Sigmoid colon (tissue), 7 donors: ENCODE data around the gene TULP3. TPM values are rescaled to one million over a fixed set of nuclear protein-coding genes. Genes with fewer than 3 reads are reported as not detected.

Experiments used
- DNase-seq: peaks from one replicate; pipeline ENCODE4 v3.0.0-alpha.2; 2019
- H3K27ac ChIP-seq, 4 donors: fragments of 200-600 bp; sonication (generic); one replicate each; pipeline ENCODE4 v1.5.1; 2016 to 2019; ENCODE audit warnings: mild to moderate bottlenecking in 1 of 4
- H3K27me3 ChIP-seq, 3 donors: fragments of 200-600 bp; sonication (generic); one replicate each; pipeline ENCODE4 v1.5.1; 2019; ENCODE audit warnings: mild to moderate bottlenecking in 1 of 3
- H3K36me3 ChIP-seq, 4 donors: fragments of 200-600 bp; sonication (generic); one replicate each; pipeline ENCODE4 v1.5.1; 2016 to 2019
- H3K4me1 ChIP-seq, 4 donors: fragments of 200-600 bp; sonication (generic); one replicate each; pipeline ENCODE4 v1.5.1; 2017 to 2019
- H3K4me3 ChIP-seq, 4 donors: fragments of 200-600 bp; sonication (generic); one replicate each; pipeline ENCODE4 v1.5.1; 2017 to 2019; ENCODE audit warnings: mild to moderate bottlenecking in 2 of 4, moderate library complexity in 1 of 4
- H3K9me3 ChIP-seq, 4 donors: fragments of 200-600 bp in 3 of 4; sonication (generic) in 3 of 4; one replicate each; pipeline versions ENCODE4 v1.5.1 to v1.6.1; 2013 to 2019
- CTCF ChIP-seq, 4 experiments: fragments of 450-650 bp in 3 of 4; fragments of 200-600 bp in 1 of 4; IDR thresholded peaks; one replicate each; pipeline ENCODE4 v1.5.1; 2016 to 2019; ENCODE audit warnings: antibody characterized with exemption in 4 of 4, mild to moderate bottlenecking in 3 of 4, moderate library complexity in 2 of 4
- EP300 ChIP-seq, 4 donors: sonication (generic); formaldehyde crosslinking; IDR thresholded peaks; one replicate each; pipeline ENCODE4 v1.6.1; 2017; ENCODE audit warnings: antibody characterized with exemption in 4 of 4
- POLR2A ChIP-seq, 2 donors: fragments of 450-650 bp; IDR thresholded peaks; one replicate each; pipeline ENCODE4 v1.6.1; 2016; ENCODE audit warnings: antibody characterized with exemption in 2 of 2, mild to moderate bottlenecking in 2 of 2, moderate library complexity in 2 of 2
- POLR2AphosphoS5 ChIP-seq, 4 donors: sonication (generic); formaldehyde crosslinking; IDR thresholded peaks; one replicate each; pipeline ENCODE4 v1.6.1; 2017; ENCODE audit warnings: antibody characterized with exemption in 4 of 4
- WGBS, 2 donors: extraction: QIAGEN DNeasy Blood & Tissue Kit; methylation state at CpG; one replicate each; pipeline ENCODE4 v1.1.7; 2013; 5-methylcytosine and 5-hydroxymethylcytosine counted together
- intact Hi-C: fragments of 100-400 bp; cut with DNase I; formaldehyde crosslinking; loops from one replicate; pipeline ENCODE4 v1.15.1; 2023
- polyA plus RNA-seq, 3 donors: library from polyadenylated mRNA; stranded (reverse); fragments of 200-250 nt; gene quantifications; one replicate each; pipeline ENCODE4 v1.2.3, GENCODE V29; 2013
- total RNA-seq, 4 donors: library from RNA; depleted of rRNA; stranded (reverse); fragments of >200 nt; gene quantifications; one replicate each; pipeline ENCODE4 v1.1.0, GENCODE V29; 2016
- donor health status: healthy with polysubstance abuse.
- donor health status: Bipolar disorder and iron deficiency.
- donor health status: healthy.

TULP3 gene
- total and polyA plus RNA-seq, 7 donors, result 3.0 to 32.1 (median 17.8) TPM

DNA sequence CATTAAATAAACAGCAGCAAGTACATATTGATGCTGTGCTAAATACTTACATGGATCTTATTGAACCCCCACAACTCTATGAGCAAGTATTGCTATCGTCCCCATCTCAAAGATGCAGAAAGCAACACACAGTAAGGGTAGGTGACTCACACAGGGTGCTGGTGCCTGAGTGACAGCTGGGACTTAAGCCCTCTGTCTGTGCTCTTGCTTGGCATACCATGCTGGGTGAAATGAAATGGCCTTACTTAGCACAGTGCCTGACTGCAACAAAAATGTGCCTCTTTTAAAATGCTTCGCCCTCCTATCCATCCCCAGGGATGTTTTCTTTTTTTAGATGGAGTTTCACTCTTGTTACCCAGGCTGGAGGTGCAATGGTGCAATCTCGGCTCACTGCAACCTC lies 34.6 kb upstream of the TULP3 start:
- intact Hi-C loops, result no loop called here
- H3K36me3 ChIP-seq, result no peaks in the 10 kb centered on the region
- 89 to 95% methylated on average over 3 of the region's 3 CpGs for WGBS, 2 donors
- TF ChIP-seq EP300 (IDR thresholded peaks at IDR 0.05) (no peak), POLR2A (IDR thresholded peaks at IDR 0.05) (no peak), CTCF (IDR thresholded peaks at IDR 0.05) (no peak), POLR2AphosphoS5 (IDR thresholded peaks at IDR 0.05) (no peak)
- H3K4me1 ChIP-seq, result peaks cover 0 to 5% (median 0%) of the 10 kb centered on the region in 4 donors
- H3K4me3 ChIP-seq, result no peak overlapping the region
- H3K27me3 ChIP-seq, result no peaks in the 10 kb centered on the region
- no peak for DNase-seq
- no peaks in the 10 kb centered on the region for H3K9me3 ChIP-seq
- no peak overlapping the region for H3K27ac ChIP-seq

DNA sequence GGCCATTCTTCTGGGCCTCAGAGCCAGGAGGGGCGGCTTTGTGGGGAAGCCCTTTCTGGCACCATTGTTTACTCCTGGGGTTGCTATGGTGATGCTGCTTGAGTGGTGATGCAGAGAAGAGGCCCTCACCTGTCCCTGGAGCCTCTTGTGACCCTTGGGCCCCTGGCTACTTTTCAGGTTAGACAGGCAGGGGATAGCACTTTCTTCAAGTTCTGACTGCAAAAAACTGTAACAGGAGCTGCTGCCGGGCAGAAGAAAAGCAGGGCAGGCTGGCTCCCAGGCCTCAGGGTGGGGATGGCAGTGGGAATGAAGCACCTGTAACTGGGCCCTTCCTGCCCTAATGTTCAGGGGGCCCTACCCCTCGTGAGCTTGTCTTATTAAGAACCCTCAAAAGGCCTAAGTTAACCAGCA lies 33.7 kb upstream of the TULP3 start, which contains the start of gene TEX52:
TEX52 (minus strand) TSS at position 19 of the 411 bp plus-strand sequence; CDS start at position 6, 13 bp downstream.
- no peak for TF ChIP-seq POLR2A (IDR thresholded peaks at IDR 0.05)
- no peak for TF ChIP-seq CTCF (IDR thresholded peaks at IDR 0.05)
- no peak for TF ChIP-seq POLR2AphosphoS5 (IDR thresholded peaks at IDR 0.05)
- TF ChIP-seq EP300 (IDR thresholded peaks at IDR 0.05), result no peak
- Histone ChIP-seq H3K4me1 (peaks cover 0 to 5% (median 0%) of the 10 kb centered on the region in 4 donors), H3K27ac (no peak within 1 kb of the TSS), H3K9me3 (no peaks in the 10 kb centered on the region), H3K36me3 (no peaks in the 10 kb centered on the region), H3K27me3 (no peaks in the 10 kb centered on the region), H3K4me3 (no peak within 1 kb of the TSS)
- no peak for DNase-seq
- intact Hi-C loops, result no loop called here
- WGBS, 2 donors, result 84 to 90% methylated on average over 3 of the region's 3 CpGs

DNA sequence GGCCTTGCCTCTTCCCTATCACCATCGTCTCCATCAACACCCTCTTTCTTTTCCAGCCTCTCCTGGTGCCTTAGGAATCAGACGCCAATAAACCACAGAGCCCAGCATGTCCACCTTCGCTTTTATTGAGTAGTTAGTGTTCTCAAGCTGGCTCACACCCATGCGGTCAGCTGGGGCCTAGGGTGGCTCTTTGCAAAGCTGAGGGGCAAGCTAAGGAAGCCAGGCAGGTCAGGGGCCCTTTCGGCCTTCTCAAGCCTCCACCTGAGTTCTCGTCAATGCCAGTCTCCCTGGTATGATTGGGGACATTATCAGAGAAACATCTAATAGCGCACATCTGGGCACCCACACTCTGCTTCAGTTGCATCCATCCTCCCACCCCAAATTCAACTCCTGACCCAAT lies 33.1 kb upstream of the TULP3 start:
- Histone ChIP-seq H3K4me3 (no peak overlapping the region), H3K27ac (no peak overlapping the region), H3K4me1 (peaks cover 0 to 5% (median 0%) of the 10 kb centered on the region in 4 donors), H3K9me3 (no peaks in the 10 kb centered on the region), H3K27me3 (no peaks in the 10 kb centered on the region), H3K36me3 (no peaks in the 10 kb centered on the region)
- no peak for TF ChIP-seq EP300 (IDR thresholded peaks at IDR 0.05)
- no peak for TF ChIP-seq POLR2AphosphoS5 (IDR thresholded peaks at IDR 0.05)
- no peak for TF ChIP-seq POLR2A (IDR thresholded peaks at IDR 0.05)
- TF ChIP-seq CTCF (IDR thresholded peaks at IDR 0.05), result no peak
- DNase-seq, result no peak
- intact Hi-C loops, result no loop called here
- WGBS, 2 donors, result 95% methylated on average over 7 of the region's 7 CpGs

GRCh38 chr12:2858334-2858733 lies 32.4 kb upstream of the TULP3 start:
- 88 to 92% methylated on average over 2 of the region's 2 CpGs for WGBS, 2 donors
- H3K36me3 ChIP-seq, result no peaks in the 10 kb centered on the region
- no peak overlapping the region for H3K4me3 ChIP-seq
- H3K27ac ChIP-seq, result no peak overlapping the region
- DNase-seq, result no peak
- TF ChIP-seq EP300 (IDR thresholded peaks at IDR 0.05) (no peak), POLR2A (IDR thresholded peaks at IDR 0.05) (no peak)
- no peaks in the 10 kb centered on the region for H3K9me3 ChIP-seq
- intact Hi-C loops, result no loop called here
- no peaks in the 10 kb centered on the region for H3K27me3 ChIP-seq
- peaks cover 0 to 5% (median 0%) of the 10 kb centered on the region in 4 donors for H3K4me1 ChIP-seq

DNA sequence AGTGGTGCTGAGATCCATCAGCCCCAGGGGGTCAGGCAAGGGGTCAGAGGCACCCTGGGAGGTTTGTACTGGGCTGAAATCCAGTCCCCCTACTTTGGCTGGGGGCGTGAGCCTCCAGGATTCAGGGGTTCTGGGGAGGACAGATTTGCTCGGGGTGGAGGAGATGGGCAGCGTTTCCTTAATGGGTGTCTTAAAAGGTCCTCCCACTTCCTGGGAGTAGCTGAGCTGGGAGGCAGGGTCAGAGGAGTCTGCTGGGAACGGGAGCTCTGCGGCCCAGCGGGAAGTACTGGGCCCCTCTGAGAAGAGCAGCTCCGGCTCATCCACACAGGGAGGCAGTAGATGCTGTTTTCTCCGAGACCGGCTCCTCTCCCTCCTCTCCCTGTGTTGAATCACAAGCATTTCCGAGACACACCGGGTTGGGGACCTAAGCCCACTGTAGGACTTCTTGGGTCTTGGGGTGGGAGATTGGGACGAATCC lies 31.7 kb upstream of the TULP3 start:
- H3K9me3 ChIP-seq, result no peaks in the 10 kb centered on the region
- 91 to 94% methylated on average over 12 of the region's 12 CpGs for WGBS, 2 donors
- no peak overlapping the region for H3K27ac ChIP-seq
- intact Hi-C loops, result no loop called here
- no peak for TF ChIP-seq CTCF (IDR thresholded peaks at IDR 0.05)
- no peak for TF ChIP-seq POLR2A (IDR thresholded peaks at IDR 0.05)
- no peak for TF ChIP-seq POLR2AphosphoS5 (IDR thresholded peaks at IDR 0.05)
- TF ChIP-seq EP300 (IDR thresholded peaks at IDR 0.05), result no peak
- no peaks in the 10 kb centered on the region for H3K27me3 ChIP-seq
- H3K36me3 ChIP-seq, result no peaks in the 10 kb centered on the region
- no peak for DNase-seq
- no peak overlapping the region for H3K4me3 ChIP-seq
- no peaks in the 10 kb centered on the region for H3K4me1 ChIP-seq
